ENCODE results near the gene PCDH9. TPM values are rescaled to one million over a fixed set of nuclear protein-coding genes. Genes with fewer than 3 reads are reported as not detected.

The PCDH9 gene
- total RNA-seq, 1 donor from 2014 or later, result 9.8 TPM

DNA sequence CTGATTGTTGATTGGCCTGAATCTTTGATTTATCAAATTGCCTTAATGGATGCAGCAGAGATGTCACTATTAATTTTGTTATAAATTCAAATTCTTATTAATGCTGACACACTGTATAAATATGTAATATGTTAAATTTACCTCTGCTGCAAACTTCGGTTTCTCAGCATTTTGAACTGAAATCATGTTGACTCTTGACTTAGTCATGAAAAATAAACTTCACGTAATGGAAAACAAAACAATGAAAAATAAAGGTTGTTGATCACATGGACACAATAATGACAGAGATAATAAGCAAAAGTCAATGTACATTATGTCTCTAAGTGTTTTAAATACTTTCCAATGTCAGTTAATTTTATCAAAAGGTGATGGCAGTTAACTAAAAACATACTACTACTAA, 827.6 kb downstream of the PCDH9 start:
- DNase-seq (ENCODE audit: low spot score), result no peak
- Mint-ChIP-seq H3K27ac (ENCODE audit: unreplicated experiment) (no peak overlapping the region), H3K27me3 (ENCODE audit: low read depth) (no peaks in the 10 kb centered on the region), H3K36me3 (ENCODE audit: low read depth) (no peaks in the 10 kb centered on the region), H3K9me3 (ENCODE audit: low read depth) (no peaks in the 10 kb centered on the region), H3K4me1 (ENCODE audit: low read depth) (peaks cover 41% of the 10 kb centered on the region), H3K4me3 (ENCODE audit: unreplicated experiment) (no peak overlapping the region)
- TF ChIP-seq, protein P1, sequence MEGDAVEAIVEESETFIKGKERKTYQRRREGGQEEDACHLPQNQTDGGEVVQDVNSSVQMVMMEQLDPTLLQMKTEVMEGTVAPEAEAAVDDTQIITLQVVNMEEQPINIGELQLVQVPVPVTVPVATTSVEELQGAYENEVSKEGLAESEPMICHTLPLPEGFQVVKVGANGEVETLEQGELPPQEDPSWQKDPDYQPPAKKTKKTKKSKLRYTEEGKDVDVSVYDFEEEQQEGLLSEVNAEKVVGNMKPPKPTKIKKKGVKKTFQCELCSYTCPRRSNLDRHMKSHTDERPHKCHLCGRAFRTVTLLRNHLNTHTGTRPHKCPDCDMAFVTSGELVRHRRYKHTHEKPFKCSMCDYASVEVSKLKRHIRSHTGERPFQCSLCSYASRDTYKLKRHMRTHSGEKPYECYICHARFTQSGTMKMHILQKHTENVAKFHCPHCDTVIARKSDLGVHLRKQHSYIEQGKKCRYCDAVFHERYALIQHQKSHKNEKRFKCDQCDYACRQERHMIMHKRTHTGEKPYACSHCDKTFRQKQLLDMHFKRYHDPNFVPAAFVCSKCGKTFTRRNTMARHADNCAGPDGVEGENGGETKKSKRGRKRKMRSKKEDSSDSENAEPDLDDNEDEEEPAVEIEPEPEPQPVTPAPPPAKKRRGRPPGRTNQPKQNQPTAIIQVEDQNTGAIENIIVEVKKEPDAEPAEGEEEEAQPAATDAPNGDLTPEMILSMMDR (IDR thresholded peaks at IDR 0.05), result no peak

DNA sequence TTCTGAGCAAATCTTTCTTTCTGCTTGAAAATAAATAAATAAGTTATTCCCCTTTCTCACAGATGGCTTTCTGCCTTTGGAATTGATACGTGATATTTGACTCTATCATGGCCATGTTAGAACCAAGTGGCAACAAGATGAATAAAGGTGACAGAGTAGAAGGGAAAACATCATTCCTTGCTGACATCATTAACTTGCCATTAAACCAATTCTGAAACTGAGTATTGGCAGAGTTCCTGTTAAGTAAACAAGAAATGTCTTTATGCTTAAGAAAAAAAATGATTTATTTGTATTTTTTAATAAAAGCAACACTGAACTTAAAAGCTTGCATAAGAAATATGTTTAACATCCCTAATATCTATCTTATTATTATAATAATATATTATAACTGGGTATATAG, 828.1 kb downstream of the PCDH9 start:
- TF ChIP-seq, protein P1 (IDR thresholded peaks at IDR 0.05), result no peak
- Mint-ChIP-seq H3K4me3 (ENCODE audit: unreplicated experiment) (no peak overlapping the region), H3K4me1 (ENCODE audit: low read depth) (peaks cover 37% of the 10 kb centered on the region), H3K36me3 (ENCODE audit: low read depth) (no peaks in the 10 kb centered on the region), H3K27ac (ENCODE audit: unreplicated experiment) (no peak overlapping the region), H3K27me3 (ENCODE audit: low read depth) (no peaks in the 10 kb centered on the region), H3K9me3 (ENCODE audit: low read depth) (no peaks in the 10 kb centered on the region)
- no peak for DNase-seq (ENCODE audit: low spot score)

DNA sequence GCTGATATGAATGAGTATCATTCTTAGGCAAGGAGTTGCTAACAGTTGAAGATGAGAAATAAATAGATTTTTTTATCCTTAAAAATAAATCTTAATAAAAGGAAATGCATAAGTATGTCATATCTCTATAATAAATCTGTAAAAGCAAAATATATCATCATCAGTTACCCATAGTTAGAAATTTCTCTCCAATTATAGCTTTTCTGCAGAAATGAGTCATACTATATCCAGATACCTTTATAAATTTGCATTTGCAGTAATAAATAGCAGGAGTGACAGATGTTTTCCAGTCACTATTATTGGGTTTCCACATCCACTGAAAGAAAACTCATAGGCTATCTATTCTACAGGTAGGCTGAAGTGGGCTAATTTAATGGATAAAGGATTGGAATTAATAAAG, 829.8 kb downstream of the PCDH9 start:
- no peak for DNase-seq (ENCODE audit: low spot score)
- TF ChIP-seq, protein P1 (IDR thresholded peaks at IDR 0.05), result no peak
- H3K9me3 Mint-ChIP-seq (ENCODE audit: low read depth), result no peaks in the 10 kb centered on the region
- H3K4me1 Mint-ChIP-seq (ENCODE audit: low read depth), result peaks cover 19% of the 10 kb centered on the region
- no peak overlapping the region for H3K4me3 Mint-ChIP-seq (ENCODE audit: unreplicated experiment)
- no peaks in the 10 kb centered on the region for H3K36me3 Mint-ChIP-seq (ENCODE audit: low read depth)
- H3K27me3 Mint-ChIP-seq (ENCODE audit: low read depth), result no peaks in the 10 kb centered on the region
- H3K27ac Mint-ChIP-seq (ENCODE audit: unreplicated experiment), result no peak overlapping the region

DNA sequence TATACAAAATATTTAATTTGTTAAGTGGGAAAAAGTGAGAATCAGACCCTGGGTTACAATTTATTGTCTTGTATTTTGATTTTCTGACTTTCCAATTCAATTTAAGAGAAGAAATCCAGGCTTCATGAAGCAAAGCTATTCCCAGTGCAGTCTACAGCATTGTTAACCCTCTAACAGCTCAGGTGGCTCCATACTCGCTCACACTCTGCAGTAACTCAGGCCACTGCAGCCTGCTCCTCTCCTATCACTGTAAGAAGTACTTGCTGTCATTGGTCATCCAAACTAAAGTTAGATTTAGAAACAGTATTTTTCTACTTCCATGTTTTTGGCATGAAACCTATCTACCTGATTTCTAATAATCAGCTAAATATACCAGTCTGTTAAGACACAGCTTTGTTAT, 830.3 kb downstream of the PCDH9 start:
- H3K9me3 Mint-ChIP-seq (ENCODE audit: low read depth), result no peaks in the 10 kb centered on the region
- peaks cover 15% of the 10 kb centered on the region for H3K4me1 Mint-ChIP-seq (ENCODE audit: low read depth)
- H3K4me3 Mint-ChIP-seq (ENCODE audit: unreplicated experiment), result no peak overlapping the region
- H3K36me3 Mint-ChIP-seq (ENCODE audit: low read depth), result no peaks in the 10 kb centered on the region
- no peak overlapping the region for H3K27ac Mint-ChIP-seq (ENCODE audit: unreplicated experiment)
- TF ChIP-seq, protein P1 (IDR thresholded peaks at IDR 0.05), result no peak
- H3K27me3 Mint-ChIP-seq (ENCODE audit: low read depth), result no peaks in the 10 kb centered on the region
- no peak for DNase-seq (ENCODE audit: low spot score)

DNA sequence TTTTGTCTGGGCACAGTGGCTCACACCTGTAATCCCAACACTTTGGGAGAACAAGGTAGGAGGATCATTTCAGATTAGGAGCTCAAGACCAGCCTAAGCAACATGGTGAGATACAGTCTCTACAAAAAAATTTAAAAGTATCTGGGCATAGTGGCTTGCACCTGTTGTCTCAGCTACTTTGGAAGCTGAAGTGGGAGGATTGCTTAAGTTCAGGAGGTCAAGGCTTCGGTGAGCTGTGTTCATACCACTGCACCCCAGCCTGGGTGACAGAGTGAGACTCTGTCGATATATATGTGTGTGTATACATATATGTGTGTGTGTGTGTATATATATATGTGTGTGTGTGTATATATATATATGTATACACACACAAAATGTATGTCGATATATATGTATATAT, 833.0 kb downstream of the PCDH9 start:
- peaks cover 5% of the 10 kb centered on the region for H3K4me1 Mint-ChIP-seq (ENCODE audit: low read depth)
- H3K36me3 Mint-ChIP-seq (ENCODE audit: low read depth), result no peaks in the 10 kb centered on the region
- no peak overlapping the region for H3K27ac Mint-ChIP-seq (ENCODE audit: unreplicated experiment)
- no peak overlapping the region for H3K4me3 Mint-ChIP-seq (ENCODE audit: unreplicated experiment)
- TF ChIP-seq, protein P1 (IDR thresholded peaks at IDR 0.05), result no peak
- no peaks in the 10 kb centered on the region for H3K9me3 Mint-ChIP-seq (ENCODE audit: low read depth)
- no peak for DNase-seq (ENCODE audit: low spot score)
- H3K27me3 Mint-ChIP-seq (ENCODE audit: low read depth), result no peaks in the 10 kb centered on the region
